GM12891 (cell line): ENCODE measurements around the gene CAPN5.

Experiments
- POLR2A ChIP-seq: IDR thresholded peaks from 2 replicates; pipeline ENCODE4 v1.6.1; 2011; ENCODE audit warnings: low read depth, low read length, control low read depth
- POLR2AphosphoS5 ChIP-seq: IDR thresholded peaks from 2 replicates; pipeline ENCODE4 v1.6.1; 2011; ENCODE audit warnings: low read depth, low read length, control low read depth
- TAF1 ChIP-seq: IDR thresholded peaks from 2 replicates; pipeline ENCODE4 v1.6.1; 2011; ENCODE audit warnings: low read depth, low read length, control low read depth

- TF ChIP-seq TAF1 (no peak), POLR2AphosphoS5 (no peak), POLR2A (no peak)
Observed at GRCh38 chr11:77125191-77125590, 58.4 kb downstream of the CAPN5 start.
